Measurements from ENCODE around the gene MICAL3.
"Not testable (repeated sequence)": the region's sequence is repeated elsewhere in the genome, so short reads cannot be mapped to it uniquely, and the experiment has no call there.

Gene MICAL3

DNA sequence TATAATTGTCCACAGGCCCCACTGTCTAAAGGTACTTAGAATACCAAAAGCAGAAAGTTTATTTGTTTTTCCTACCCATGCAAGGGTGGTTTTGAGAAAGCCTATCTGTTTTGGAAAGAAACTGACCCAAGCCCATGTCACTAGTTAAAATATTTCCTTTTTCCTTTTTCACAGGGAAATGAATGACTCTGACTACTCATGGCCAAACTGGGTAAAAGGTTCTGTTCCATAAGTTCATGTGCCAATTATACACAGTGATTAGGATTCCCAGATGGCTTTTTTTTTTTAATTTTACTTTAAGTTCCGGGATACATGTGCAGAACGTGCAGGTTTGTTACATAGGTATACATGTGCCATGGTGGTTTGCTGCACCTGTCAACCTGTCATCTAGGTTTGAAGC, 31.4 kb downstream of the MICAL3 start:
- not testable (repeated sequence) for DNase-seq

DNA sequence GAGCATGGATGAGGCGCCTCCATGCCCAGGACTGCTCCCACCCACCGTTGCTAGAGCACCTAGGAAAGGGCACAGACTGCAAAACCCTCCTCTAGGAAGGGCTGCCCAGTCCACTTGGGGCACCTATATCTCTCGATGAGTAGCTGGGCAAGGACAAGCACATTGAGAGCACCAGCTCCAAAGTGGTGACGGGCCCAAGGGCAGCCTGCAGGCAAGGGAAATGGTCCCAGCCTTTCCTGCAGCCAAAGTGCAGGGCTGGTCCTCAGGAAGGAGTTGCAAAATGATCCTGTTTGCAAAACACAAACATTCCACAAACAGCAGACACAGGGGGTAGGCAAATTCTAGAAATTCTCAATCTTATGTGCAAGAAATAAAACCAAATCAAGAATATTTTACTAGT, 32.4 kb downstream of the MICAL3 start:
- not testable (repeated sequence) for DNase-seq

DNA sequence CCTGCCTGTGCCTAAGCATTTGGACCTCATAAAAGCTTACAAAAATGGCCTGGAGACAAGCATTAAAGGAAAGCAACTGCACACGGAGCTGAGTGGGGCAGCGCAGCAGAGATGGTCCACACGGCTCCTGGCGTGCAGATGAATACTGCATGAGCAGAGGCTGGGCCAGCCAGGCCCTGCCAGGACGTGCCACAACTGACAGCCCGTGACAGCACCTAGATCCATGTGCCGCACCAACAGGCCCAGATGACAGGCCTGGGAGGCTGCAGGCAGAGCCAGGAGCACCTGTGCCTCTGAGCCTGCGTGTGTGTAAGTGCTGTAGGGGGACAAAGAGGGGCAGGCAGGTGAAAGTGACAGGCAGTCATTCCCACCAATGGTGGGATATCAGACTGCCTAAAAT, 33.4 kb downstream of the MICAL3 start:
- DNase-seq: no peak

DNA sequence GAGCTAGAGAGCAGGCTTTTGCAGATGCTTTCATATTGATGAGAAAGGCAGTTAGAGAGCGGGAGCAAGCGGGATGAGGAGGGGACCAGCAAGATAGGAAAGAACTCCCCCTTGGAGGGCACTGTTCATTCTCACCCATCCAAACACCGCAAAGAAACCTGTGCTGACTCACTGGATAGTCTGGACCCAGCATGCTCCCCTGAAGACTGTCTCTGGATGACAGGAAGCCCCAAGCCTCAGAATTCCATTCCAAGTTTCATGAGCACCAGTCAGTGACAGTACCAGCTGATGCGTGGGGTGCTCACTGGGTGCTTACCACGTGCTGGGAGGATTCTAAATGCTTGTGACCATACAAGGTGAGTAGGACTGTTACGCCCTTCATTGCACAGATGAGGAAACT, 34.2 kb downstream of the MICAL3 start:
- DNase-seq: no peak

DNA sequence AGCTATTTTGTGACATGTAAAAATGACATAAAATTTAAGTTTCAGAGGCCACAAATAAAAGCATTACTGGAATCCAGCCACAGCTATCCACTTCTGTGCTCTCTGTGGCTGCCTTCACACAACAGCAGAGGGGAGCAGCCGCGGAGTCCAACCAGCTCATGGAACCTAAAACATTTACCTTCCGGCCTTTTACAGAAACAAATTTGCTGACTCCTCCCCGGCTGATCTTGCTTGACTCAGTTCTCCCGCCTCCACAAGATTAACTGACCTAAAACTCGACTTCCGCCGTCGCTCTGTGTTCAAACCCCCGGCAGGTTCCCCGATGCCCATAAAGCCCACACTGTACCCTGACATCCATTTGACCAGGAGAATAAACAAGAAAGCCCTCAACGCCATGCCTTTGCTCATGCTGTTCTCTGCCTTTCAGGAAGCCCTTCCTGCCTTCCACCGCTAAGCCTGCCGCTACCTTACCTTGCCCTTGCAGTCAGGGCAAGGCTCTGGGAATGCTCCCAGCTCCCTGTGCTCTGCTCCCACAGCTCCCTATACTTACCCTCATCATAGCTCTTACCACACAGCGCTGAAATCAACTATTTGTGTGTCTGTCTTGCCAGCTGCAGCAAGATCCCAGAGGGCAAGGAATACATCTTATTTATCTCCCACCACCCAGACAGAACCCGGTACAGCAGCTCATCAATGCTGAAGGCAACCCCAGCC, 35.4 kb downstream of the MICAL3 start:
- DNase-seq: no peak

DNA sequence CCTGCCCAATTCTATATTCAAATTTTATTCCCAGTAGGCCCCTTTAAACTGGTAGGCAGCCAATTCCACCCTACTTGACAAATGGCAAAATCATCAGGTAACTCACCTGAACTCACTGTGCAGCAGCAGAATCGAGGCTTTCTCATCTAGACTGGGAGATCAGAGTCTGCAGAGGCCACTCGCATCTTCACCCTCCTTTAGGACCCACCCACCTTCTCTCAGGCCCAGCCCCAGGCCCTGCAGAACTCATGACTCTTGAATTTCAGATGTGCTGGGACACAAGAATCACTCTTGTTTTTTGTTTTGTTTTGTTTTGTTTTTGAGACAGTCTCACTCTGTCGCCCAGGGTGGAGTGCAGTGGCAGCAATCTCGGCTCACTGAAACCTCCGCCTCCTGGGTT, 38.8 kb downstream of the MICAL3 start:
- DNase-seq: no peak

DNA sequence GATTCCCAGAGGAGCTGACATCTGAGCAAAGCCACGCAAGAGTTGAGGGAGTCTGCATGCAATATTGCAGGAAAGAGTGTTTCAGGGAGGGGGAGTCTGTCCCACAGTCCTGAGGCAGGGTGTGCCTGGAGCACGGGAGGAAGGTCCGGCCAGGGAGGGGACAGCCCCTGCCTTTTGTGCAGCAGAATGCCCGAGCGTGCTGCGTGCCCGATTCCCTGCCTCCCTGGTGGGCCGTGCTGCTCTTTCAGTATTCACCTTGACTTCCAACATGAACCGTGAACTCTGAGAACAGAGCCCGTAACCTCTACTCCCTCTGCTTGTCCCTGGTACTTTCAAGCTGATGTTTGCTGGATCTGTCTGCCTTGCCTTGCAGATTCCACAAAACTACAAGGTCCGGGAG, 39.3 kb downstream of the MICAL3 start:
- not testable (repeated sequence) for DNase-seq

DNA sequence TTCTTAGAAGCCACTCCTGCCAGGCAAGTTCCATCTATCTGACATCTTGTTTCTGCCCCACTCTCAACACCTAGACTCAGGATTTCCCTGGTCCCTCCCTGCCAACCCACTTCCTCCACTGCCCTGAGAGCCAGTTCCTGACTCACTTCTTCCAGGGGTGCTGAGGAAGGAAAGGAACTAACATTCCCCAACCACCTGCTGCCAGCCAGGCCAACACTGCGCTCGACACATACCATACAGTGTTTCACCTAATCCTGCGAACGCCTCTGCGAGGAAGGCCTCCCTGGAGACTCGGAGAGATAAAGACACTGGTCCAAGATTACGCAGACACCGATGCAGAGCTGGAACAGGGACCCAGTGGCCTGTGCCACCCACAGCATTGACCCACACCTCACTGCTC, 40.2 kb downstream of the MICAL3 start:
- no peak for DNase-seq

DNA sequence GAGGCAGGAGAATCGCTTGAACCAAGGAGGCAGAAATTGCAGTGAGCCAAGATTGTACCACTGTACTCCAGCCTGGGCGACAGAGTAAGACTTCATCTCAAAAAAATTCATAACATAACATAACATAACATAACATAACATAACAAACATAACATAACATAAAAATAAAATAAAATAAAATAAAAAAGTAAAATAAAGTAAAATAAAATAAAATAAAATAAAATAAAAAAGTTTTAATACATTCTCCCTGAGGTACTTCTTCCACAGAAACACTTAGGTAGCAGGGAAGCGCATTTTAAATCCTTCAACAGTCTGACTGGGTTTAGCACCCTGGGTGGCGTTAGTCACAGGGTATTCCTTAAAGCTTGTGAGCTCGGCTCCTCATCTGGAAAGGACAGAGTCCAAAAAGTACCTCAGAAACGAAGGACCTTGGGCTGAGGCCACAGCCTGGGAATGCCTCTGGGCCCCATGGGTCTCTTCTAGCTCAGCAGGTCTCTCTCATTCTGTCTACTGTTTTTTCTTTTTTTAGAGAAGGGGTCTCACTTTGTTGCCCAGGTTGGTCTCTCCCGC, 41.7 kb downstream of the MICAL3 start:
- DNase-seq: no peak

DNA sequence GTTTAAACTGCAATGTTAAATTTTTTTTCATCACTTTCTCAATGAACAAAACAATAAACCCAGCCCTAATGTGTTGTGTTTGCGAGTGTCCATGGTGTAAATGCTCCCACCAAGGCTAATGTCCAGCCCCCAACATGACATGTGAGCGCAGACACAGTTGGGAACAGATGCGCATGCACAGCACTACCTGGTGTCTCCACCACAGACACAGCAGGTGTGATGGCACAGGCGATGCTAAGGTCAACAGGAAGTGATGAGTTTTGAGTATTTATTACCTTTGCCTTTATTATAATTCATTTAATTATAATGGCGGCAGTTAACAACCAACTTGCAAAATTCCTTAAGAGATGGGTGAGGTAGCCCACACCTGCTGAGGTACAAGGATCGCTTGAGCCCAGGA, 42.9 kb downstream of the MICAL3 start:
- no peak for DNase-seq

DNA sequence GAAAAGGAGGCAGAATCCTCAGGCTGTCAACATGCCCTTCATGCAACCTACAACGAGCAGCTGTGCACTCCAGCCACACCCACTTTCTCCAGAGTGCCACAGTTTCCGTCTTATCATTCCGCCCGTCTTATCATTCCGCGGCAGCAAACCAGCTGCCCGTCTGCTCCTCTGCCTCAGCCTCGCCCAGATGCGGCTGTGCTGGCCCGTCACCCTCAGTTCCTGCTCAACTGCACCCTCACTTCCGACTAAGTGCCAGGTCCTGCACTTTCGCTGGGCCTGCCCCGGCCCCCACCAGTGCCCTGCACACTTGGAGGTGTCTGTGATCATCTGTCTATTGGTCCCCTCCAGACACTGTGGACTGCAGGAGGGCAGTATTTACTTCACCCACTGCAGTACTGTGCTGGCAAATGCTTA, 43.7 kb downstream of the MICAL3 start:
- DNase-seq: peak in 3 of 6 experiments; percentile 24 to 37 (median 27)

DNA sequence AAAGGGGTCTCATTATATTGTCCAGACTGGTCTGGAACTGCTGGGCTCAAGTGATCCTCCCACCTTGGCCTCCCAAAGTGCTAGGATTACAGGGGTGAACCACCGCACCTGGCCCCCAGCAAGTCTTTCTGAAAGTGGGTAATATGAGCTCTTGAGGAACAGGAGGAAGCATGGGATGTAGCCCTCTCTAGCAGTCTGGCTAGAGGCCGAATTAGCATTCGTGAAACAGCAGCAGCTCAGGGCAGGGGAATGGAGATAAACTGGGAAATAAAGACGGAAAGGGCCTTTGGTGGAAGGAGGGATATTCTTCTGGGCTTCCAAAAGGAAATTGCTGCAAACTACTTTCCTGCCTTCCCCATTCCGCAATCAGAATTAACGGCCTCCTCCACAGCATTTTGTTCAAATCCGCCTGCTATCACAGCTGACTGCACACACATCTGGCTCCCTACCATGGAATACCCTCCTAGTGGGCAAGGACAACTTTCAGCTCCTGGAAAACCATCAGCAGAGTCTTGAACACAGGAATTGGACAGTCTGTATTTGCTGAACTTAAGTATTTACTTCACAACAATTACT, 44.3 kb downstream of the MICAL3 start:
- no peak for DNase-seq

DNA sequence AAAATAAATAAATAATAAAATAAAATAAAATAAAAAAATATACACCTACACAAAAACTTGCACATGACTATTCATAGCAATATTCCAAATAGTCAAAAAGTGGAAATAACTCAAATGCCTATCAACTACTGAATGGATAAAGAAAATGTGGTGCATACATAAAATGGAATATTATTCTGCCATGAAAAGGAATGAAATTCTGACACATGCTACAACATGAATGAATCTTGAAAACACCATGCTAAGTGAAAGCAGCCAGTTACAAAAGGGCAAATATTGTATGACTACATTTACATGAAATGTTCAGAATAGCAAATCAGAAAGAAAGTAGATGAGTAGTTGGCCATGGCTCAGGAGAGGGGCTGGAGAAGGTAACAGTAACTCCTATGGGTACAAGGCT, 46.3 kb downstream of the MICAL3 start:
- DNase-seq: no peak

DNA sequence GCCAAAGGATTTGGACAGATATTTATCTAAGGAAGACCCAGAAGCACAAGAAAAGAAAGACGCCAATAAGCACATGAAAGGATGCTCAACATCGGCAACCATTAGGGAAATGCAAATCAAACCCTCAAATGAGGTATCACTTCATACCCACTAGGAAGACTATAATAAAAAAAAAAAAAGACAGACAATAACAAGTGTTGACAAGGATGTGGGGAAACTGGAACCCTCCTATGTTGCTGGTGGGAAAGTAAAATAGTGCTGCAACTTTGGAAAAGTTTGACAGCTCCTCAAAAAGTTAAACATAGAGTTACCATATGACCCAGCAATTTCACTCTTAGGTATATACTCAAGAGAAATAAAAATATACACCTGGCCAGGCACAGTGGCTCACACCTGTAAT, 47.0 kb downstream of the MICAL3 start:
- no peak for DNase-seq

DNA sequence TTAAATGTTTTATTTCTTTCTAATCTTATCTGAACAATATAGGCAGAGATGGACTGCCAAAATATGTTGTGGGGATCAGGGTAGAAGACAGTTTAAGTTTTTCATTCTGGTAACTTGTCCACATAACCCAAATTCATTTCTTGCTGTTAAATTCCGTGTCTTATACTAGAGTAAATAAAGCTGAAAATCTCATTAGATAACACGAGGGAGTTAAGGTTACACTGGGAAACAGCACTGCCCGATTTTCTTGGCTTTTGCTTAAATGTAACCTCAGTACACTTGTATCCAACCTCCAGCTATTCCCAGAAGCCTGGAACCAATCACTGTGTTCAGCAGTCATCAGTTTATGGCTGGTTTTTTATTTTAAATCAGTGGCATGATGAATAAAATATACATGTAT, 48.2 kb downstream of the MICAL3 start:
- no peak for DNase-seq

DNA sequence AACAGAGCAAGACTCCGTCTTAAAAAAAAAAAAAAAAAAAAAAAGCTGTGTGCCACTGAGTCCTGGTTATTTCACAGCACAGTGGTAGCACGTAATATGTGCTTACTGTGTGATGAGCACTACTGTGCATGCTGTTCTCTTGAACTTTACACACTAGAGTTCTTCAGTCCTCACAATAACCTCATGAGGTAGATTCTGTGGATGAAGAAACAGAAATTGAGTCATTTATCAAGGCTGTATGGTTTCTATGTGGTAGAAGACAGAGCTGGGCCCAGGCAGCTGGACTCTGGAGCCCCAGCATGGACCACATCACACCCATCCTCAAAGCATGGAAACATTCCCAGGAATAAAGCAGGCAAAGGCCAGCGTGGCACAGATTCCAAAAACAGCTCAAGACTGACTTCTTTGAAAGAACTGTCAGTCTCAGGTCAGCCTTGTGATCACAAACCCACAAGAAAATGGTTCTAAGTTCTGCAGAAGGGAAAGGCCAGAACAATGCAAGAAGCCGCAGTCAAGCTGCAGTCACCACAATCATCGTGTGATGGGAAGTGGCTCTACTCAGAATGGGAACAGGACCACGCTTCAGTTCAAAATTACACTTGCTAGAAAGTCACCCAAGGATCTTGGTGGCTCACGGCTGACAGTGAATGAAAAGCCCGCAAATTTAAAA, 49.5 kb downstream of the MICAL3 start:
- no peak for DNase-seq

DNA sequence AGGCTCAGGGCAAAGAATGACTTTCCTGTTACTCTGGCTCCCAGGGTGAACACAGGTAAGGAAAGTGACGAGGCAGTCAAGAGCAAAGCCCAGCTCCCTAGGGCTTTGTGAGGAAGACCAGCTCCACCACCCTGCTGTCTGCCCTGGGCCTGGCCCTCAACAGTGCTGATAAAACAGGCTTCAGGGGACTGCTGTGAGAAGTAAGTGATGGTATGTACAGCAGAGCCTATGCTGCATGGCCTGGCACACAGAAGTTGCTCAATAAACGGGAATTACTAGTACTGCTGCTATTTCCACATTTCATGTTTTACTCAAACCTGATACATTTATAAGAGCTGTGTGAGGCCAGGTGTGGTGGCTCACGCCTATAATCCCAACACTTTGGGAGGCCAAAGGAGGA, 50.3 kb downstream of the MICAL3 start:
- no peak for DNase-seq

DNA sequence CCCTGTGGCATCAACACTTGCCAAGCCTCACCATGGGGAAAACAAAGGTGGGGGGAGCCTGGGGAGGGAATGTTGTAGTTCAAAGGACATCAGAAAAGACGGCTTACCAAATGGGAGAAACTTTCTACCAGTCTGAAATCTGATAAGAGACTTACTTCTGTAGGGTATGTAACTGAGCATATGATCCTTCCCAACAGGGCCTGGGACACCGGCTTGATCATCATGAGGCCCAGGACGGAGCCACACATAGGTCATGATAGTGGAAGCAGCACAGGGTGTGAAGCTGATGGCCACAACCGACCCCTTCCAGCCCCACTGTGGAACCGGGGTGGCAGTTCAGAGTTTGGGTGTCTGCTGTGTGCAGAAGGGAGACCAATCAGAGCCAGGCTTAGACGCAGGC, 51.1 kb downstream of the MICAL3 start:
- no peak for DNase-seq

DNA sequence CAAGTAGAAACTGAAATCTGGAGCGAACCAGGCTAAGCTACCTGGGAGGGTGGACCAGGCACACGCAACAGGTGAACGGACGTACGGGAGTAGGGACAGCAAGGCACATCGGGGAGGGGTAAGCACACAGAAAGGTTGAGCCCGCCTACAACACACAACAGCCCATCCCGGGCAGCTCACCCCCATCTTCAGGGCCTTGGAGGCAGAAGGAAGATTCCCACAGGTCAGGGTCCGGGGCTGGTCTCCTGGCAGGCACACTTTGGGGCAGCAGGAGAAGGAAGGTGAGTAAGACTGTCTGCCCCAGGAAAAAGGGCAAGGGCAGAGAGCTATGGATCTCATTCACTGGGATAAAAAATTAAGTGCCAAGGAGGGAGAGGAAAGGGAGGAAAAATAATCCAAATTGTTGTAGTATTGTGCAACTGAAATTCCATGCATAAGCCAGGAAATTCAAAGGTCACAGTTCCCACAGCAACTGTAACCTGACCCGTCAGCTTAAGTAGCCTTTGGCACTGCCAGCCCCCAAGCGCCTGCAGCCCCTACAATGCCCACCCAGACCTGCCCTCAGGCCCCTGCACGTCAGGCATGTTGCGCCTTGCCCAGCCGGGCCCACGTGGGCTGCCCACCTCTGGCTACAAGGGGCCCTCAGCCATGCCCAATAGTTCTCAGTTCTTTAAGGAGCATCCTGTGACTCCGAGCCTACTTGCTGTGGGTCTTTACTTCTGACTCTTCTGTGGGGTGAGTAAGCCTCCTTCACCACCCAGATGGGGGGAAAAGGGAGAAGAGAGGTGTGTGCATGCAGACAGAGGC, 51.8 kb downstream of the MICAL3 start:
- no peak for DNase-seq

DNA sequence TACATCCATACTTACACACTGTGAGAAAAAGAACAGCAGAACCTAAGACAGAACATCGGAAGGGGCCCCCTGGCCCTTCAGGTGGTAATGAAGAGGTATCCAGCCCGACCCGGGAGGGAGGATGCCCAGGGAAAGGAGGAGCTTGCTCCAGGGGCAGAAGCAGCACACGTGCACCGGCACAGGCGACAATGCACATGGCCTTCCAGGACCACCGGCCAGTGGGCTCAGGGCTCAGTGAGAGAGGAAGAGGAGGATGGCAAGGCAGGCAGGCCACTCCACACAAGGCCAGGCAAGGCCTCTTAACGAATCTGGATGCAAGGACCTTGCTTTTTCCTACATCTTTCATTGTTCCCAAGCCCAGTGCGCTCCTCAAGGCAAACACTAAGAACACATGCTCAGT, 52.6 kb downstream of the MICAL3 start:
- no peak for DNase-seq

DNA sequence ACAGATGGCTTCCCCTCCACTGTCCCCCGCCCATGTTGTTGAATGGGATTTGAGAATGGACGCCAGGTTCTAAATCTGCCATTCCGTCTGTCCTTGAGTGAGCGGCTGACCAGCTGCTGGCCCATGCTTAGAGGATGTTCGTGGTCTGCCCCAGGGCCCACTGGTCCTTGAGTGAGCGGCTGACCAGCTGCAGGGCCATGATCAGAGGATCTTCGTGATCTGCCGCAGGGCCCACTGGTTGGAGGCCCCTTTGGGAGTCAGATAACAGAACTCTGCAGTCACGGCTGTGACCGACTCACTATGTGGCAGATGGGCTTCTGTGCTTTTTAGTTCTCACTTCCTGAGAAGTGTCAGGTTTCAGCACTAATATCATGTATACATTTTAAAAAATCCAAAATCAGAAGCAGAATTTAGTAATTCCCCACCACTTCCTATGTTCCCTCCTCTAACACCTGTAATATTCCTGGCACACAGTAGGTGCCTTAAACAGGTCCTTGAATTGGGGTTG, 54.1 kb downstream of the MICAL3 start:
- DNase-seq: no peak

DNA sequence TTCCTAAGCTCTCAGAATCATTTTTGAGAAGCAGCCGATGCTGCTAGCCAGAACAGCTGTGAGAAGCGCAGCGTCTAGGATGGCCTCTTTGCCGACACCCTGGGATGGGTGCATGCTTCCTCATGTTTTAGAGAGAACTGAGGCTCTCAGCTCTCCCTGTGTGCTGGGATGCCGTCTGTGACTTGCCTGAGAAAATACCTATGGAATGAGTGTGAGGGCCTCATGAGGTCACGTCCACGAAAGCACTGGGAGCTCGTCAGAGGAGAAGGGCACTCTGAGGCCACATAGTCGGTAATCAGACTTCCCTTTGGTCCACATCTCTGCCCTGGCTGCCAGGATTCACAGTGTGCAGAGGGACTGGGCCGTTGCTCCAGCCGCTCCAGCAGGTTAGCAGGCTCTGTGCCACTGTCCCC, 54.7 kb downstream of the MICAL3 start:
- no peak for DNase-seq

DNA sequence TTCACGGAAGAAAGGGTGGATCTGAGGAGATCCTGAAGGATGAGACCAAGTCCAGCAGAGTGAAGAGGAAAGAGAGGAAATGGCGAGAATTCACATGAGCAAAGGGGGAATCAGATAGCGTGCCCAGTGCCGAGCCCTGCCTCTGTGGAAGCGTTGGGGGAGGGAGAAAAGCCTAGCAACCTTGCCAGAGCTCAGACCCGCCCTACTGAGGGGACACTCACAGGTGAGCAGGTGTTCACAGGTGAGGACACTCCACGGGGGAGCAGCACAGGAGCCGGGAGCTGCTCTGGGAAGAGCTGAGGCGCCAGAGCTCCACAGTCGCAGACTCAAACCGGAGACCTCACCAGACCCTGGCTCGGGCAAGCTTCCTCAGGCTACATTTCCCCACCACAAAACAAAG, 56.2 kb downstream of the MICAL3 start:
- DNase-seq: no peak

Measured in stimulated activated naive CD4-positive, alpha-beta T cell (primary cell).